ENCODE measurements around the gene BCL2L1.

Gene BCL2L1

GRCh38 chr20:31711179-31712111, 11.2 kb downstream of the BCL2L1 start:
- TF ChIP-seq POLR2A (IDR thresholded peaks at IDR 0.05; ENCODE audit: low read depth, low read length) (no peak), POLR2AphosphoS5 (IDR thresholded peaks at IDR 0.05; ENCODE audit: low read depth, low read length) (no peak), SPI1 (IDR thresholded peaks at IDR 0.05; ENCODE audit: low read depth, low read length) (no peak), TAF1 (IDR thresholded peaks at IDR 0.05; ENCODE audit: low read depth, low read length) (no peak), PAX5 (IDR thresholded peaks at IDR 0.05; ENCODE audit: insufficient read depth, low read length, severe bottlenecking) (no peak), POU2F2 (IDR thresholded peaks at IDR 0.05; ENCODE audit: low read depth, low read length) (no peak)
- no peak for DNase-seq (ENCODE audit: insufficient read length, low spot score)
- no peak for FAIRE-seq

- no peak for FAIRE-seq
- DNase-seq (ENCODE audit: insufficient read length, low spot score) = no peak
- TF ChIP-seq POU2F2 (IDR thresholded peaks at IDR 0.05; ENCODE audit: low read depth, low read length) = no peak
- no peak for TF ChIP-seq PAX5 (IDR thresholded peaks at IDR 0.05; ENCODE audit: insufficient read depth, low read length, severe bottlenecking)
- no peak for TF ChIP-seq POLR2A (IDR thresholded peaks at IDR 0.05; ENCODE audit: low read depth, low read length)
- TF ChIP-seq SPI1 (IDR thresholded peaks at IDR 0.05; ENCODE audit: low read depth, low read length) = no peak
- no peak for TF ChIP-seq TAF1 (IDR thresholded peaks at IDR 0.05; ENCODE audit: low read depth, low read length)
- no peak for TF ChIP-seq POLR2AphosphoS5 (IDR thresholded peaks at IDR 0.05; ENCODE audit: low read depth, low read length)
Observed at GRCh38 chr20:31710423-31711108, 12.1 kb downstream of the BCL2L1 start.

- TF ChIP-seq PAX5 (IDR thresholded peaks at IDR 0.05; ENCODE audit: insufficient read depth, low read length, severe bottlenecking) = no peak
- TF ChIP-seq POLR2AphosphoS5 (IDR thresholded peaks at IDR 0.05; ENCODE audit: low read depth, low read length) = no peak
- TF ChIP-seq POU2F2 (IDR thresholded peaks at IDR 0.05; ENCODE audit: low read depth, low read length) = no peak
- TF ChIP-seq POLR2A (IDR thresholded peaks at IDR 0.05; ENCODE audit: low read depth, low read length) = no peak
- TF ChIP-seq SPI1 (IDR thresholded peaks at IDR 0.05; ENCODE audit: low read depth, low read length) = no peak
- no peak for TF ChIP-seq TAF1 (IDR thresholded peaks at IDR 0.05; ENCODE audit: low read depth, low read length)
- no peak for DNase-seq (ENCODE audit: insufficient read length, low spot score)
- no peak for FAIRE-seq
Observed at GRCh38 chr20:31709939-31710338, 12.7 kb downstream of the BCL2L1 start.

GRCh38 chr20:31708736-31709534, 13.7 kb downstream of the BCL2L1 start:
- TF ChIP-seq POU2F2 (IDR thresholded peaks at IDR 0.05; ENCODE audit: low read depth, low read length) (no peak), POLR2AphosphoS5 (IDR thresholded peaks at IDR 0.05; ENCODE audit: low read depth, low read length) (no peak), PAX5 (IDR thresholded peaks at IDR 0.05; ENCODE audit: insufficient read depth, low read length, severe bottlenecking) (no peak), POLR2A (IDR thresholded peaks at IDR 0.05; ENCODE audit: low read depth, low read length) (no peak), TAF1 (IDR thresholded peaks at IDR 0.05; ENCODE audit: low read depth, low read length) (no peak), SPI1 (IDR thresholded peaks at IDR 0.05; ENCODE audit: low read depth, low read length) (no peak)
- FAIRE-seq (no peak), DNase-seq (ENCODE audit: insufficient read length, low spot score) (no peak)

GRCh38 chr20:31707994-31708735, 14.5 kb downstream of the BCL2L1 start:
- DNase-seq (ENCODE audit: insufficient read length, low spot score) (no peak), FAIRE-seq (no peak)
- TF ChIP-seq SPI1 (IDR thresholded peaks at IDR 0.05; ENCODE audit: low read depth, low read length) = no peak
- no peak for TF ChIP-seq POLR2AphosphoS5 (IDR thresholded peaks at IDR 0.05; ENCODE audit: low read depth, low read length)
- TF ChIP-seq PAX5 (IDR thresholded peaks at IDR 0.05; ENCODE audit: insufficient read depth, low read length, severe bottlenecking) = no peak
- TF ChIP-seq TAF1 (IDR thresholded peaks at IDR 0.05; ENCODE audit: low read depth, low read length) = no peak
- no peak for TF ChIP-seq POU2F2 (IDR thresholded peaks at IDR 0.05; ENCODE audit: low read depth, low read length)
- no peak for TF ChIP-seq POLR2A (IDR thresholded peaks at IDR 0.05; ENCODE audit: low read depth, low read length)

- no peak for DNase-seq (ENCODE audit: insufficient read length, low spot score)
- FAIRE-seq = no peak
Observed at GRCh38 chr20:31707258-31707615, 15.4 kb downstream of the BCL2L1 start.

GRCh38 chr20:31706607-31707257, 15.9 kb downstream of the BCL2L1 start:
- DNase-seq (ENCODE audit: insufficient read length, low spot score) = no peak
- FAIRE-seq = no peak
- TF ChIP-seq TAF1 (IDR thresholded peaks at IDR 0.05; ENCODE audit: low read depth, low read length) = no peak
- TF ChIP-seq POU2F2 (IDR thresholded peaks at IDR 0.05; ENCODE audit: low read depth, low read length) = no peak
- TF ChIP-seq POLR2A (IDR thresholded peaks at IDR 0.05; ENCODE audit: low read depth, low read length) = no peak
- no peak for TF ChIP-seq POLR2AphosphoS5 (IDR thresholded peaks at IDR 0.05; ENCODE audit: low read depth, low read length)
- no peak for TF ChIP-seq PAX5 (IDR thresholded peaks at IDR 0.05; ENCODE audit: insufficient read depth, low read length, severe bottlenecking)

More at GRCh38 chr20:31707258-31707615, 15.4 kb downstream of the BCL2L1 start:
- no peak for TF ChIP-seq SPI1 (IDR thresholded peaks at IDR 0.05; ENCODE audit: low read depth, low read length)
- no peak for TF ChIP-seq PAX5 (IDR thresholded peaks at IDR 0.05; ENCODE audit: insufficient read depth, low read length, severe bottlenecking)
- TF ChIP-seq POU2F2 (IDR thresholded peaks at IDR 0.05; ENCODE audit: low read depth, low read length) = no peak
- no peak for TF ChIP-seq POLR2A (IDR thresholded peaks at IDR 0.05; ENCODE audit: low read depth, low read length)
- no peak for TF ChIP-seq POLR2AphosphoS5 (IDR thresholded peaks at IDR 0.05; ENCODE audit: low read depth, low read length)
- no peak for TF ChIP-seq TAF1 (IDR thresholded peaks at IDR 0.05; ENCODE audit: low read depth, low read length)

All from GM12891 (cell line).